ENCODE results near the gene BECN2. TPM values are rescaled to one million over a fixed set of nuclear protein-coding genes. Genes with fewer than 3 reads are reported as not detected.

Gene BECN2
- total RNA-seq, 1 donor from 2014 or later = not detected

- no peak for TF ChIP-seq CTCF (conservative IDR thresholded peaks at IDR 0.05; ENCODE audit: low read depth, low read length)
Observed at GRCh38 chr1:242002510-242002909, 44.9 kb downstream of the BECN2 start.

GRCh38 chr1:242004751-242005495 lies 47.4 kb downstream of the BECN2 start:
- DNase-seq (ENCODE audit: low read depth) = no peak
- no peak for TF ChIP-seq CTCF (conservative IDR thresholded peaks at IDR 0.05; ENCODE audit: low read depth, low read length)
- H3K4me3 ChIP-seq (ENCODE audit: low read depth, low read length) = no peak overlapping the region

More at GRCh38 chr1:242002510-242002909, 44.9 kb downstream of the BECN2 start:
- no peak for DNase-seq (ENCODE audit: low read depth)
- H3K4me3 ChIP-seq (ENCODE audit: low read depth, low read length) = no peak overlapping the region

- no peak for TF ChIP-seq CTCF (conservative IDR thresholded peaks at IDR 0.05; ENCODE audit: low read depth, low read length)
- no peak overlapping the region for H3K4me3 ChIP-seq (ENCODE audit: low read depth, low read length)
- no peak for DNase-seq (ENCODE audit: low read depth)
Observed at GRCh38 chr1:242005866-242006535, 48.4 kb downstream of the BECN2 start.

- DNase-seq (ENCODE audit: low read depth) = no peak
- H3K4me3 ChIP-seq (ENCODE audit: low read depth, low read length) = no peak overlapping the region
- TF ChIP-seq CTCF (conservative IDR thresholded peaks at IDR 0.05; ENCODE audit: low read depth, low read length) = no peak
Observed at GRCh38 chr1:242006976-242007375, 49.4 kb downstream of the BECN2 start.

Other genes starting within 250 kb of the BECN2 start
- 13.4 and 30.2 TPM in 2 replicates for gene EXO1, start 109.6 kb upstream of the BECN2 start, total RNA-seq
- gene MAP1LC3C, start 41.3 kb downstream of the BECN2 start, total RNA-seq = 0.12 TPM in 1 of 2 replicates, not detected in the other

All from epithelial cell of proximal tubule (primary cell).